Measurements from ENCODE around the gene SCMH1.
A peak's percentile ranks its signal among the peaks of the same experiment; 100 is the strongest.

Gene SCMH1

GRCh38 chr1:41097105-41097504 lies 145.0 kb downstream of the SCMH1 start:
- peak; percentile 4 for DNase-seq (ENCODE audit: low spot score)

GRCh38 chr1:41093826-41094225 lies 148.3 kb downstream of the SCMH1 start:
- DNase-seq (ENCODE audit: low spot score): no peak

- DNase-seq (ENCODE audit: low spot score): no peak
Observed at GRCh38 chr1:41086921-41087320, 155.2 kb downstream of the SCMH1 start.

- no peak for DNase-seq (ENCODE audit: low spot score)
Observed at GRCh38 chr1:41078616-41079015, 163.5 kb downstream of the SCMH1 start.

- no peak for DNase-seq (ENCODE audit: low spot score)
Observed at GRCh38 chr1:41078193-41078592, 163.9 kb downstream of the SCMH1 start.

GRCh38 chr1:41073971-41074370 lies 168.1 kb downstream of the SCMH1 start:
- peak; percentile 24 for DNase-seq (ENCODE audit: low spot score)

- no peak for DNase-seq (ENCODE audit: low spot score)
Observed at GRCh38 chr1:41072051-41072450, 170.1 kb downstream of the SCMH1 start.

GRCh38 chr1:41056907-41057306 lies 185.2 kb downstream of the SCMH1 start:
- no peak for DNase-seq (ENCODE audit: low spot score)

- DNase-seq (ENCODE audit: low spot score): no peak
Observed at GRCh38 chr1:41053316-41053715, 188.8 kb downstream of the SCMH1 start.

- no peak for DNase-seq (ENCODE audit: low spot score)
Observed at GRCh38 chr1:41051022-41051421, 191.1 kb downstream of the SCMH1 start.

- DNase-seq (ENCODE audit: low spot score): no peak
Observed at GRCh38 chr1:41048540-41048939, 193.6 kb downstream of the SCMH1 start.

GRCh38 chr1:41046347-41046775 lies 195.7 kb downstream of the SCMH1 start:
- DNase-seq (ENCODE audit: low spot score): no peak

- DNase-seq (ENCODE audit: low spot score): peak; percentile 73
Observed at GRCh38 chr1:41045740-41046139, 196.4 kb downstream of the SCMH1 start.

GRCh38 chr1:41044187-41044586 lies 197.9 kb downstream of the SCMH1 start:
- DNase-seq (ENCODE audit: low spot score): no peak

- no peak for DNase-seq (ENCODE audit: low spot score)
Observed at GRCh38 chr1:41041614-41042270, 200.4 kb downstream of the SCMH1 start.

GRCh38 chr1:41038110-41038509 lies 204.0 kb downstream of the SCMH1 start:
- no peak for DNase-seq (ENCODE audit: low spot score)

GRCh38 chr1:41037116-41037903 lies 204.8 kb downstream of the SCMH1 start:
- DNase-seq (ENCODE audit: low spot score): no peak

GRCh38 chr1:41033272-41033671 lies 208.8 kb downstream of the SCMH1 start:
- DNase-seq (ENCODE audit: low spot score): no peak

GRCh38 chr1:41032147-41032546 lies 210.0 kb downstream of the SCMH1 start:
- no peak for DNase-seq (ENCODE audit: low spot score)

GRCh38 chr1:41030872-41031616 lies 211.1 kb downstream of the SCMH1 start:
- no peak for DNase-seq (ENCODE audit: low spot score)

- no peak for DNase-seq (ENCODE audit: low spot score)
Observed at GRCh38 chr1:41028034-41028642, 214.0 kb downstream of the SCMH1 start.

All from AG08396 (cell line).